ENCODE results near the gene ECI2.

- TF ChIP-seq EZH2phosphoT487 (IDR thresholded peaks at IDR 0.05), result no peak
- TF ChIP-seq CTCF (IDR thresholded peaks at IDR 0.05), result no peak
- TF ChIP-seq EZH2 (IDR thresholded peaks at IDR 0.05), result no peak
Observed at GRCh38 chr6:4100655-4101054, 34.7 kb downstream of the ECI2 start.
